Measurements from ENCODE around the gene ZFP30.

- TF ChIP-seq, protein P1, sequence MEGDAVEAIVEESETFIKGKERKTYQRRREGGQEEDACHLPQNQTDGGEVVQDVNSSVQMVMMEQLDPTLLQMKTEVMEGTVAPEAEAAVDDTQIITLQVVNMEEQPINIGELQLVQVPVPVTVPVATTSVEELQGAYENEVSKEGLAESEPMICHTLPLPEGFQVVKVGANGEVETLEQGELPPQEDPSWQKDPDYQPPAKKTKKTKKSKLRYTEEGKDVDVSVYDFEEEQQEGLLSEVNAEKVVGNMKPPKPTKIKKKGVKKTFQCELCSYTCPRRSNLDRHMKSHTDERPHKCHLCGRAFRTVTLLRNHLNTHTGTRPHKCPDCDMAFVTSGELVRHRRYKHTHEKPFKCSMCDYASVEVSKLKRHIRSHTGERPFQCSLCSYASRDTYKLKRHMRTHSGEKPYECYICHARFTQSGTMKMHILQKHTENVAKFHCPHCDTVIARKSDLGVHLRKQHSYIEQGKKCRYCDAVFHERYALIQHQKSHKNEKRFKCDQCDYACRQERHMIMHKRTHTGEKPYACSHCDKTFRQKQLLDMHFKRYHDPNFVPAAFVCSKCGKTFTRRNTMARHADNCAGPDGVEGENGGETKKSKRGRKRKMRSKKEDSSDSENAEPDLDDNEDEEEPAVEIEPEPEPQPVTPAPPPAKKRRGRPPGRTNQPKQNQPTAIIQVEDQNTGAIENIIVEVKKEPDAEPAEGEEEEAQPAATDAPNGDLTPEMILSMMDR (conservative IDR thresholded peaks at IDR 0.05; ENCODE audit: low read depth, low read length) = no peak
- no peak for TF ChIP-seq EZH2 (IDR thresholded peaks at IDR 0.05; ENCODE audit: low read length, unreplicated experiment)
Measured at GRCh38 chr19:37654118-37654517, 1.1 kb downstream of the ZFP30 start.
